ENCODE measurements around the gene NHLH1. TPM values are rescaled to one million over a fixed set of nuclear protein-coding genes. Genes with fewer than 3 reads are reported as not detected.

NHLH1 gene
- total RNA-seq, 1 donor from 2014 or later: 0.27 TPM

GRCh38 chr1:160400646-160401486, 34.0 kb downstream of the NHLH1 start:
- Mint-ChIP-seq H3K4me1 (peaks cover 51% of the 10 kb centered on the region), H3K27ac (peak overlapping the region; percentile 21), H3K9me3 (no peaks in the 10 kb centered on the region), H3K4me3 (peak overlapping the region; percentile 81), H3K36me3 (no peaks in the 10 kb centered on the region), H3K27me3 (ENCODE audit: low read depth) (no peaks in the 10 kb centered on the region)
- DNase-seq (ENCODE audit: low spot score in 2 of 2, unreplicated experiment in 2 of 2): peak; percentile 53 to 73
- TF ChIP-seq CTCF (IDR thresholded peaks at IDR 0.05; ENCODE audit: unreplicated experiment): no peak

GRCh38 chr1:160401487-160401805, 34.6 kb downstream of the NHLH1 start:
- no peaks in the 10 kb centered on the region for H3K27me3 Mint-ChIP-seq (ENCODE audit: low read depth)
- no peaks in the 10 kb centered on the region for H3K36me3 Mint-ChIP-seq
- peaks cover 51% of the 10 kb centered on the region for H3K4me1 Mint-ChIP-seq
- H3K9me3 Mint-ChIP-seq: no peaks in the 10 kb centered on the region
- peak overlapping the region; percentile 21 for H3K27ac Mint-ChIP-seq
- DNase-seq (ENCODE audit: low spot score in 2 of 2, unreplicated experiment in 2 of 2): no peak
- no peak for TF ChIP-seq CTCF (IDR thresholded peaks at IDR 0.05; ENCODE audit: unreplicated experiment)
- H3K4me3 Mint-ChIP-seq: peak overlapping the region; percentile 81

GRCh38 chr1:160402001-160402795, 35.3 kb downstream of the NHLH1 start:
- peak overlapping the region; percentile 81 for H3K4me3 Mint-ChIP-seq
- no peaks in the 10 kb centered on the region for H3K36me3 Mint-ChIP-seq
- peaks cover 52% of the 10 kb centered on the region for H3K4me1 Mint-ChIP-seq
- peak overlapping the region; percentile 21 for H3K27ac Mint-ChIP-seq
- TF ChIP-seq CTCF (IDR thresholded peaks at IDR 0.05; ENCODE audit: unreplicated experiment): no peak
- no peaks in the 10 kb centered on the region for H3K9me3 Mint-ChIP-seq
- no peaks in the 10 kb centered on the region for H3K27me3 Mint-ChIP-seq (ENCODE audit: low read depth)
- peak in 1 of 2 experiments; percentile 31 for DNase-seq (ENCODE audit: low spot score in 2 of 2, unreplicated experiment in 2 of 2)

- Mint-ChIP-seq H3K27ac (peak overlapping the region; percentile 45), H3K36me3 (no peaks in the 10 kb centered on the region), H3K4me1 (peaks cover 60% of the 10 kb centered on the region), H3K9me3 (no peaks in the 10 kb centered on the region), H3K4me3 (peak overlapping the region; percentile 20), H3K27me3 (ENCODE audit: low read depth) (no peaks in the 10 kb centered on the region)
- peak in 1 of 2 experiments; percentile 13 for DNase-seq (ENCODE audit: low spot score in 2 of 2, unreplicated experiment in 2 of 2)
- TF ChIP-seq CTCF (IDR thresholded peaks at IDR 0.05; ENCODE audit: unreplicated experiment): no peak
Observed at GRCh38 chr1:160403244-160403643, 36.4 kb downstream of the NHLH1 start.

- peak in 1 of 2 experiments; percentile 19 for DNase-seq (ENCODE audit: low spot score in 2 of 2, unreplicated experiment in 2 of 2)
- no peak for TF ChIP-seq CTCF (IDR thresholded peaks at IDR 0.05; ENCODE audit: unreplicated experiment)
- H3K4me1 Mint-ChIP-seq: peaks cover 63% of the 10 kb centered on the region
- H3K9me3 Mint-ChIP-seq: no peaks in the 10 kb centered on the region
- H3K36me3 Mint-ChIP-seq: no peaks in the 10 kb centered on the region
- no peak overlapping the region for H3K4me3 Mint-ChIP-seq
- H3K27ac Mint-ChIP-seq: no peak overlapping the region
- H3K27me3 Mint-ChIP-seq (ENCODE audit: low read depth): no peaks in the 10 kb centered on the region
Observed at GRCh38 chr1:160404094-160404493, 37.2 kb downstream of the NHLH1 start.

Measured in mesothelial cell of epicardium (in vitro differentiated cells).